Prostate gland (tissue), 2 donors: ENCODE results near the gene VPS29.

Experiments
- CTCF ChIP-seq, 4 experiments: fragments of 200-600 bp in 2 of 4; fragments of 450-650 bp in 2 of 4; sonication (generic) in 2 of 4; IDR thresholded peaks; 1 replicate in 3 of 4; 2 replicates in 1 of 4; pipeline ENCODE4 v1.5.1; 2016 to 2019; ENCODE audit warnings: antibody characterized with exemption in 4 of 4, mild to moderate bottlenecking in 2 of 4, moderate library complexity in 2 of 4
- POLR2A ChIP-seq: fragments of 450-650 bp; IDR thresholded peaks from one replicate; pipeline ENCODE4 v1.6.1; 2016; ENCODE audit warnings: antibody characterized with exemption, mild to moderate bottlenecking
- POLR2AphosphoS5 ChIP-seq: sonication (generic); formaldehyde crosslinking; IDR thresholded peaks from one replicate; pipeline ENCODE4 v1.6.1; 2017; ENCODE audit warnings: antibody characterized with exemption

GRCh38 chr12:110538869-110539622, 37.1 kb upstream of the VPS29 start:
- TF ChIP-seq CTCF (IDR thresholded peaks at IDR 0.05): no peak
- no peak for TF ChIP-seq POLR2AphosphoS5
- no peak for TF ChIP-seq POLR2A
